HG03280 (cell line): Measurements from ENCODE around the gene PCBD1.

Experiments used
- ATAC-seq: cut with Tn5 transposase; IDR thresholded peaks from one replicate; pipeline ENCODE4 v1.9.1; 2021; ENCODE audit warnings: mild to moderate bottlenecking, moderate library complexity; ENCODE audit not compliant: unreplicated experiment

The PCBD1 gene

DNA sequence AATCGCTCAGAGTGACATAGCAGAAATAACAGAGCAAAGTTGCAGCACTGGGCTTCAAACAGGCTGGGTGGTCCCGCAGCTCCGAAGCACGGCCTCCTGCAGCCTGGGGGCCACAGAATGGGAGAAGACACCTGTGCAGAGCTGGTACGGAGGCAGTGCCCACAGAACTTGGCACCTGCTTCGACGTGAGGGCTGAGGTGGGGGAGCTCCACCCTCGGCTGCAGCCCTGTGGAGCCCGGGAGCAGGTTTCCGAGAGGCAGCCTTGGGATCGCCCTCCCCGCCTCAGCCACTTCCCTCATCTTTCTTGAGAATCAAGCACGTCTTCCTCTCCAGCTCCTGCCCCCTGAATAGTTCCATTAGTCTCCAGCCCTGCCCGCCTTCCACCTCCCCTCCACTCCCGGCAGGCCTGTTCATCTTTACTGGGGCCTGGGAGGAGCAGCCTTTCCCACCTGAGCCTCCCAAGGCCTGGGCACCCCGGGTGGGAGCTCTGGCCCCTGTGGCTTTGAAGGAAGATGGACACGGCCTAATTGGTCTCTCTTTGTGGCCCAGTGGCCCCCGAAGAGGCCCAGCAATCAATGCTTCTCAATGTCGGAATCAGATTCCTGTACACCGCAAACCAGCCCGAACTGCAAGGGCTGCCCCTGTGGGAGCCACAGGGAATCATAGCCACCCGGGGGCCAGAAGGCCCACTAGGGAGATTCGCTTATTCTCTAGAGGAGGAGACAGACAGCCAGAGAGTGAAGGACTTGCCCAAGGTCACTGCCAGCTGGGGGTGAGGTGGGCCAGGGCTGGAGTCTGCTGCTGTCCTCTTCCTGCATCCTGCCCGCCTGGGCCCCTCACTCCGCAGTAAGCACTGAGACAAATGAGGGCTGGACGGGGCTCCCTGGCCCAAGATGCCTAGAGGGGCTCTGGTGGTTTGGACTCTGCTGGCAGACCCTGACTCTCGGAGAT, 17.0 kb upstream of the PCBD1 start:
- ATAC-seq: no peak

DNA sequence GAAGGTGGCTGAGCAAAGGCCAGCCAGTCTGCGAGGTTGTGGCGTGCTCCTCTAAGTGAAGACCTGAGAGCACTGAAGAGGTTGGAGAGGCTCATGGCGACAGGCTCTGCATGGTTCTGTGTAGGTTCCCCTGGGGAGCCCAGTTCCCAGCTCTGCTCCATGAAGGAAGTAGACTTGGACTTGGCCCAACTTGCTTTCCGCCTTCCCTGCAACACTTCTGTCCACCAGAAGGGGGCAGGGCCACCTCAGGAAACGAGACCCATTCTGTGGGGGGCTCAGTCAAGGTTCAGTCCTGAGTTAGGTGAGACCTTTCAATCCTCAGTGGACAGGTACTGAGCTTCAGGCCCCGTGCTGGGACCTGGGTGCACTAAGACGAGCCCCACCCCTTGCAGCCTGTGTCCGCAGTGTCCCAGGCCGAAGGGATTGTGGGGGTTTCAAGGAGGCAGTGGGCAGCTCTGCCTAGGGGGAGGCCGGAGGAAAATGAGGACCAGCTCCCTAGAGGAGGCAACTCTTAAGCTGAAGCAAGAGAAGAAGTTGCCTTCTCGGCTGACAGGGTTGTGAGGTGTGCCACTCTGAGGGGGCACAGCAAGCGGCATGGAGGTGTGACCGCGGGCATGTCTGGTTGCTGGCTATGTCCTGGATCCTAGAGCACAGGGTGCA, 15.0 kb upstream of the PCBD1 start:
- no peak for ATAC-seq

DNA sequence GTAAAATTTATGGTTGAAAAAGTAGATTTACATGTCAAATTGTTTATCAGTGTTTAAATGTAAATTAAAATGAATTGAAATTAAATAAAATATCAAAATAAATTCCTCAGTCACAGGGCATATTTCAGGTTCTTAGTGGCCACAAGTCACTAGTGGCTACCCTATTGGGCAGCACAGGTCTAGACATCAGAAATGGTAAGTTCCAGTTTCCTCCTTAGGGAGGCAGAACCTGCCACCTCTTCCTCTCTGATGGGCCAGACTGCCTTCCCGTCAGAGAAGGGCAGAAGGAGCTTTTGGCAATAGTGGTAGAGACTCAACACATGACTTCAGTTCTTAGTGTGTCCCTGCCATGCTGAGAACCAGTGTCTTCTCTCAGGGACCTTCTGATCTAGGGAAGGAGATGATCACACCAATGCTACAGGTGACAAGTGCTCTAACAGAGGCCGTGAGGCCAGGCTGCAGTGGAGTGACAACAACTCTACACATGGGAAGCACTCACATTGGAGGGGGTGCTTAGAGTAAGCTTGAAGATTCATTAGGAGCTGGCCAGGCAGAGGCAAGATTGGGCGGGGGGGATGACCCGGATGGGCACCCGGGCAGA, 14.4 kb upstream of the PCBD1 start:
- no peak for ATAC-seq

DNA sequence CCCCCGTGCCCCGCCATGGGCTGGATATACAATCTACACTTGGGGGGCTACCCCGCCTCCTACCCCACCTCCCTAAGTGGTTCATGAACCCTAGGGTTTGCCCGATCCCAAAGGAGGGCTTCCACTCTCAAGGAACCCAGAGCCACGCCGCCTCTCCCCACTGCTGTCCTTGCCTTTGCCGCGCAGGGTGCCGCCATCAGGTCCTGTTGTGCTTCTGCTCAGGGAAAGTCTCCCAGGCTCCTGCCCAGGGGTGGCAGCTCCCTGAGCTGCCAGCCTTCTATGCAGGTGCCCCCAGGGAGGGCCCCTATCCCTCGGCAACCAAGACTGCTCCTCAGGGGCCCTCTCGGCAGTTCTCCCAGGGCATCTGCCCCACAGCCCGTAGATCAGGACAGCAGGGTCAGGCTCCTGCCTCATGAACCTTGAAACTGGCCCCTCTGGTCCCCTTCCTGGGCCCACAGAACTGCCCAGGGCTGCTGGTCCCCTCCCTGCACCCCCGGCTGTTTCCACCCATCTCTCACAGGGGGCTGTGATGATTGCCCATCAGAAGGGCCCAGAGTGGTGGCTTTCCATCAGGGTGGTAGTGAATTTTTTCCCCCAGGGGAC, 13.0 kb upstream of the PCBD1 start:
- ATAC-seq: no peak

DNA sequence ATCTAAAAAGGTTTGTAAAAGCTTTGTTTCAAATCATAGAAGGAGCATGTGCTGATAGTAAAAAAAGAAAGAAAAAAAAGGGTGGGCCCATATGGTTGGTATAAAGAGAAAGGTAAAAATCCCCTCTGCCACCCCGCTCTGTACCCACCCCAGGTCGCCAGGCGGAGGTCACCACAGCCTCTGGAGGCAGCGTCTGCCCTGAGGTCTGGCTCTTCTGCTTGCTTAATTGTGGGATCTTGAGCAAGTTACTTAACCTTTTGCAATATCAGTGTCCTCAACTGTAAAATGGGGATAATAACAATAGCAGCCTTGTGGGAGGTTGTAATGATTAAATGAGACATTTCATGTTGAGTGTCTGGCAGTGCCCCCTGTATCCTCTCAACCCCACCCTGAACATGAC, 10.7 kb upstream of the PCBD1 start:
- no peak for ATAC-seq

DNA sequence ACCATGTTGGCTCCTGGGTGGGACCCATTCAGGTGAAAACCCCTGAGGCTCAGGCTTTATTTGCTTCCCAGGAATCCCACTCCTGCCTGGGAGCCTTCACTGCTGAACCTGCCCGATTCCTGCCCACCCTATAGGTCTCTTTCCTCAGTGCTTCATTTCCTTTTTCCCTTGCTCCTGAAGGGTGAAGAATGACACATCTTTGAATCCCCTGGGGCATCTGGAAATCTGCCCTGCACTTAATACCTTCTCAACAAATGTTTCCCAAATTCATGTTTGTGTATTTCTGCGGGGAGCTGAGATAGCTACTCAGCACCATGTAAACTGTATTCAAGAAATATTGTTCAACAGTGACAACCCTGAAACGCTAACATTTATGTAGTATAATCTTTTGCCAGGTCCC, 10.3 kb upstream of the PCBD1 start:
- no peak for ATAC-seq

DNA sequence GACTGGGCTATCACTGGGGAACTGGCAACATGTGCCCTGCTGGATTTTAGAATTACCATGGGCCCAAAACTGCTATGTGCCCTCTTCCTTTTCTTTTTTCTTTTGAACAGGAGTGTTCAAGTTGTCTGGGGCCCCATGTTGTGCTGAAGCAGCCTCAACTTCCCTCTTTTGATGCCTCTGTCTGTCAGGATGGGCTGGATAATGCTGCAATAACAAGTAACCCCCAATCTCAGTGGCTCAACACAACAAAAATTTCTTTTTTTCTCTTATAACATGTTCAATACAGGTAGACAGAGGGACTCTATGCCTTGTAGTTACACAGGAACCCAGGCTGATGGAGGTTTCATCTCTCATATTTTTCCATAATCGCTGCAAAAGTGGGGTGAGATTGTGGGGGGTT, 8.2 kb upstream of the PCBD1 start:
- no peak for ATAC-seq

DNA sequence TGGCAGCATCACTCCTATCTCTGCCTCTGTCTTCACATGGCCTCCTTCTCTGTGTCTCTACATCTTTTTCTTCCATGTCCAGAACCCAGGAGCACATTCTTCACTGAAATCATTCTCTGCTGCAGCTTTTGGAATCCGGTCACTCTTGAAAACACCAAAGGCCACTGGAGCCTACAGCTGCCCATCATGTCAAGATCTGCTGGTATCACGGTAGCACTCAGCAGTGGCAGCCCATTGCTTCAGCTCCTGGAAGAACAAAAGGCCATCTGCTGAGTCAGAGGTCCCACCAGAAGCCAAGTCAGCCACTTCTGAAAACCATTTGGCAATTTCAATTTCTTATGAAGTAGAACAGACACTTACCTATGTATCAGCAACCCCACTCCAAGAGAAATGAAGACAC, 6.1 kb upstream of the PCBD1 start:
- no peak for ATAC-seq

DNA sequence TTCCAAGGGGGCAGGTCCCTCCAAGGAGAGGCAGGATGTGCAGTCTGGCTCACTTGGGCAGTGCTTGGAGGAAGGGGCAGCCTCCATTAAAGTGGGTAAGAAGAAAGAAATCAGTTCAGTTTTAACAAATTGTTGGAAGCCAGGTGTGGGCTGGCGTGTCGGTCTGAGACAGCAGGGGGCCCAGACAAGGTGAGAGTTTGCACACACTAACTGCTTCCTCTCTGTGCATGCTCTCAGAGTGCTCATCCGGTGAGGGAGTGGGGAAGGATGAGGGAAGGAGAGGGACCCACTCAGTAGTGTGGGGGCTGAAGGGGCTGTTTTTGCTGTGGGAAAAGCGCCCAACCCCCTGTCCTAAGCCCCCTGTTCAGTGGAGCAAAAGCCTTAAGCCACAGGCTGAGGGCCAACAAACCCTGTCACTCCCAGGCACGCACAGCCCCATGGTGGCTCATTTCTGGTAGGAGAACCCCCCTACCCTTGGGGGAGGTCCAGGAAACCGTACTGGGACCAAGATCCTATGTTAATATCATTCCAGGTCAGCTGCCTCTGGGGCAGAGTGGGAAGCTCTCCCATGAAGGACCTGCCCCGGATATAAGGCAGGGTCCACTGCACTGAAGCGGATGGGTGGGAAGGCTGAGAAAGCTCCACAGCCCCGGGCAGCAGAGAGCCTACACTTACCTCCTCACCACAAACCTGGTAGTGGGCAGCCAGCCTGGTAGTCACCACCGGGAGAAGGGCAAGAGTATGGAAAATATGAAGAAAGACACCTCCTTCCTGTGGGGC, 5.1 kb upstream of the PCBD1 start:
- no peak for ATAC-seq

DNA sequence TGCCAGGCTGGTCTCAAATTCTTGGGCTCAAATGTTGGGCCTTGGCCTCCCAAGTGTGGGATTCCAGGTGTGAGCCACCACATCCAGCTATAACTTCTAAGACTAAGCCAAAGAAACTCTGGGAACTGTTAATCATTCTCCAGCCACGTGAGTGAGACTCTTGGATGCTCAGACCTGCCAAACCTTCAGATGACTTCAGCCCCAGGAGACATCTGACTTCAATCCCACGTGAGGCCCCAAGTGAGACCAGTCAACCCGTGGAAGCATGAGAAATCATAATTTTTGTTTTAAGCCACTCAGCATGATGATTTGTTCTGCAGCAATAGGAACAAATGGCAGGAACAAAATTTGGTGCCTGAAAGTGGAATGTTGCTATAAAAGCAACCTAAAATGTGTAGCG, 4.3 kb upstream of the PCBD1 start:
- ATAC-seq: no peak

DNA sequence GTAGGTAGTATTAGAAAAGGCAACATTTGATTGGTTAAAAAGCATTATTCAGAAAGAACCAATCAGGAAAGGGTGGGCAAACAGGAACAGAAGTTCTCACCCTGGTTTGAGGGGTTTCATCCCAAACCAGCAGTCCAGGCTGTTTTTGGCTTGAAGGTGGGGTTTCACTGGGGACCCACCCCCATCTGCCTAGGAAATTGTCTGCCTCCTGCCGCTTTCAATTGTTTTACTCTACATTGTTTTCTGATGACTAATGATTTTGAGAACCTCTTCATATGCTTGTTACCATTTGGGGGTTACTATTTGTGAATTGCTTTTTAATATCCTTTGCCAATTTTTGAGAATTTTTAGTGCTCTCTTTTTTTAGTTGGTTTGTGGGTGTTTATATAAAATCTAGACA, 3.3 kb upstream of the PCBD1 start:
- no peak for ATAC-seq

DNA sequence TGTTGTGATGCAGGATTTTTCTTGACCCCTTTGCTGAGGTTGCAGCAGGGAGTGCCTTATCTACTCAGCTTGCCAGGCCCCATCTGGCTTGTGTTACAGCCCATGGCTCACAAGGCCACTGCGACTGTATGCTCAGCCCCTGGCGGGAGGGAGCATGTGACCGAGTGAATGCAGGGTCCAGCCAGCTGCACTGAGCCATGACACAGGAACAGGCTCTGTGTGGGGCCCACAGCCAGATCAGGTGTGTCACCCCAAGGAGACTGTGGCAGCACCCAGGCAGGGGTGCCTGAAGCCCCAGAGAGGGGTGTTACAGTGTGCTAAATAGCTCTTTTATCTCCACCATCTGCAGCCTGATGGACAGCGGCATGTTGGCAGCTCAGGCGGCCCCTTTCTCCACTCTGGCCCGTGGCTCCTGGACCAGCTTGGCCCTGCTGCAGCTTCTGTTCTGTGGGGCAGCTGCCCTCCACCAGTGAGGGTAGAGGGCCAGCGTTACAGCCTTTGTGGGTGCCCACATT, 2.6 kb upstream of the PCBD1 start:
- ATAC-seq: no peak

DNA sequence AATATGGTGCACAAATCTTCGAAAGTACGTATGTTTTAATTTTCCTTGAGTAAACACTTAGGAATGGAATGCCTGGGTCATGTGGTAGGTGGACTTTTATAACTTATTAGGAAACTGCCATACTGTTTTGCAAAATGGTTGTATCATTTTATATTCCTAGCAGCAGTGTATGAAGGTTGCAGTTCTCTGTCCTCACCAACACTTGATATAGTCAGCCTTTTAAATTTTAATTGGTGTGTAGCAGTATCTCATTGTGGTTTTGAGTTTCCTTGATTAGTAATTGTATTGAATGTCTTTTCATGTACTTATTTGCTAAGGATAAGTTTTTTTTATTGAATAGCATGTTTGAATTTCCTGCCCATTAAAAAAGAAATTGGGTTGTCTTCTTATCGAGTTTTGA, 926 bp upstream of the PCBD1 start:
- ATAC-seq: no peak

DNA sequence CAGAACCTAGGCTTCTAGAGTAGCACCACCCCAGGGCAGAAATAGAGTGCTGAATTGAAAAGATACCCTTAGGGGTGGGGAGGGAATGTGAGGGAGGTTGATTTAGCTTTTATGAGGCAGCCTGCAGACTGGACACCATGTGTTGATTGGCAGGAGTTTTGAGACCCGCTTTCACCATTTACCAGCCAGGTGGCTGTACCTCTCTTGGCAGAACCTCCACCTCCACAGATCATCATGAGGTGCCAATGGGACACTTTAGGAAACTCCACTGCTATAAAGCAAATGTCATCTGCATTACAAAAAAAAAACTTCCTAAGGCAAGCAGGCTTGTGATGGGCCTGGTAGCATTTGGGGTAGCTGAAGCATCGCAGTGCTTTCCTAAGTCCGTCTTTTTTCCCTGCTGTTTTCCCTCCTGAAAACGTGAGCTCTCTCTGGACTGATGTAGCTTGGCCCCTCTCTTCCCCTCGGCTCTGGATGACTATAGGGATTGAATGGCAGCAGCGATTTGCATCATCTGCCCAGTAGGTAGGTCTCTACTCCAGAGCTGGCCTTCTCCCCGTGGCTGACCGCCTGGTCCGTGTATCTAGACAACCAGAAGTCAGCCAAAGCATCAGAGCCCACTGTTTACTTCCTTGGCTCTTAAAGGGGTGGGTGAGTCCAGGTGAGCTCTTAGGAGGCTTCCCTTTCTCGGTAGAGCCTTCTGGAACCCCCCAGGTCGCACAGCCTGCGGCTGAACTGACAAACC, 1.3 kb downstream of the PCBD1 start:
- no peak for ATAC-seq

DNA sequence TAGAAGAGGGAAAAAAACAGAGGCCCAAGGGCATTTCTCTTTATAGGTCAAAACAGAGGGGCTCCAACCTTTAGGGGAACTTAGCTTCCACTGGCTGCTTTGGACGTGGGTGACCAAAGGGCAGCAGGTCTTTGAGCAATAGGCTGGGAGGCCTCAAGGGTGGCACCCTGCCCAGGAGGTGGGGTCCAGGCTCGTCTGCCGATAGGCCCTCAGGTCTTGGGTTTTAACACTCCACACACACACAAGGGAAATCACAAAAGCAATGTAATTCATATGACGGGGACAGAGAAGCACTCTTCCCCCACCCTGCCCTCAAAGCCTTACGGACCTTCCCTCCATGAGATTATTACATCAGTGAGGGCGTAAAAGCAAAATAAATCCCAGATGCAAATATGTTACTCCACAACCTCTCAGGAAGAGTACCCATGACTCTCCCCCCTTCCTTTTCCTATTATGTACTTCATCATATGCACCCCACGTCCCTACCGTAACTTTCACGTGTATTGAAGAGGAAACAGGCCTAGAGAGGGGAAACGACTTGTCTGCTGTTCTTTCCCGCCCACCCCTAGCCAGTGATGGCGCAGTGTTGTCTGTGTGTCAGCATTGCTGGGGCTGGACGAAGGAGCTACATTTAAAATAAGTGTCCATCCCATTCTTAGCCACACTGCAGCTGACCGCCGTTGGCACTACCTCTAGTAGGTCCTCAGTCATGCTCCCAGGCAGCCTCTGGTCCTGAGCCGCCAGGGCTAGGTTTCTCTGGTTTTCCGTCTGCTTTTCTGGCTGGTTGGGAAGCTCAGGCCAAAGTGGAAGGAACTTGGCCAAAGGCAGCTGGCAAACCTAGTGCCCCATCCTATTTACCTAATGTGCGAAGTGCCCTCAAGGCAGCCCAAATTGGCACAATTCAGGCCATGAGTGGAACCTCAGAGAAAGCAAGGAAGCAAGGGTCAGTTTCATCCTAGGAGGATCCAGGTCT, 2.1 kb downstream of the PCBD1 start:
- no peak for ATAC-seq

DNA sequence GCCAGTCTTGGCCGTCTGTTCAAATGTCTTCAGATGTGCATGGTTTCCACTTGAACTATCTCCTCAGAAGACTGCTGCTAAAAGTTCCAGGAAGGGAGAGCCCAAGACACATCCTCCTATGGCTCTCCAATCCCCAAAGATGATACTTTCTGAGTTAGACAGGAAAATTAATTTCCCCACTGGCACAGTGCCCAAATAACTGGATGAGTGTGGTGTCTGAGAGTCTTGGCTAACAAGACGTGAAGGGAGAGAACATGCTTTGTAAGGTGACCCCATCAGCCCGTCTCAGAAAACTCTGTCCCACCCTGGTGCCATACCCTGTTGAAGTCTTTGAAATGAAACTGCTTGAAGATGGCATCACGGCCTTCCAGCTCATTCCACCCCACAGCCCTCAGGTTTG, 2.9 kb downstream of the PCBD1 start:
- ATAC-seq: no peak

DNA sequence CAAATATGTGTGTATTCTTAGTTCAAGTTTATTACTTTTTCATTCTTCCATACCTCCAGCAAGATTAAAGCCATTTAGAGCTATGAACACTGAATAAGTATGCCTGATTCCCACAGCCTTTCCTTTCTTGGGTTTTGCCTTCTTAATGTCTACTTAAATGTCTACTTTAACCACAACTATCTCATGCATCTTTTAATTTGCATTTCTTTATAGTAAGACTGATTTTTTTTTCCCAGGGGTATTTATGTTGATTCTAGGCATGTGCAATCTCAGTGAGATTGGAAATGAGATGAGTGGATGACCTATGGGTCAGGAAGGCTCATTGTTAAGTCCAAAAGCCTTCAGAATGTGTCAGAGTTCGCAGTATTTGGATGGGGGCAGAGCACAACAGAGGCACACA, 3.6 kb downstream of the PCBD1 start:
- no peak for ATAC-seq

DNA sequence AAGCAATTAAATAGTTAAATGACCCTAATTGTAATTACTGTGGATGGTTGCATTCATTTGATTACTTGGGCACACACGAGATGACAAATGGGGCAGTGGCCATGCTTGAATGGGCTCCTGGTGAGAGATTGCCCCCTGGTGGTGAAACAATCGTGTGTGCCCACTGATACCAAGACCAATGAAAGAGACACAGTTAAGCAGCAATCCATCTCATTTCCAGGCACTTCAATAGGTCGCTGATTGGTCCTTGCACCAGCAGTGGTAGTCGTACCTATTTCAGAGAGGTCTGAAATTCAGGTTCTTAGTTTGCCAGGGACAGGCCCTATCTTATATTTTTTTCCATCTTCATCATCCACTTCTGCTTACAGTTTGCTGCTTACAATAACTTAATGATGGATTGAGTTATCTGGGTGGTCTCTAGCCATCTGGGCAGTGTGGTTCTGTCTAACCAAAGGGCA, 8.3 kb downstream of the PCBD1 start:
- peak; percentile 58 for ATAC-seq

DNA sequence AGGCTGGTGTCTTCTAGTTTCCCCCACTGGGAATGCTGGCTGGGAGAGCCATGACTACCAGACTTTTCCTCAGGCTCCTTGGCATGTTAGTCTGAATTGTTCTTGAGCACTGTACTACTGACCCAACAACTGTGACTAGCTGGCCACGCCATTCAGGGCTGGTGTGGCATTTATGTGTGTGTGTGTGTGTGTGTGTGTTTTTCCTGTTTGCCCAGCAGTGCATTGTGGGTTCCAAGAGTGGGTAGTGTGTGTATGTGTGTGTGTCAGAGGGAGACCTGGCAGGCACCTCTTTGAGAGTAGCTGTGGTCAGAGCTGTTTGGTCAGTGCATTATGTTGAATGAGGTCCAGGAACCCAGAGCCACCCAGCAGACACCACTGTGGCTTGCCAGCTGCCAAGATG, 9.2 kb downstream of the PCBD1 start:
- no peak for ATAC-seq
